T-cell (primary cell): ENCODE results near the gene FBXO11. TPM values are rescaled to one million over a fixed set of nuclear protein-coding genes. Genes with fewer than 3 reads are reported as not detected.
A peak's percentile ranks its signal among the peaks of the same experiment; 100 is the strongest.

Source experiments
- ATAC-seq, 4 experiments: fragments of 200-7000 bp in 3 of 4; fragments of 150-1000 bp in 1 of 4; cut with Tn5 transposase; replicated peaks in 1 of 4; 1 replicate in 3 of 4; 2 replicates in 1 of 4; pipeline ENCODE4 v1.10.0; 2021; ENCODE audit warnings: moderate library complexity in 3 of 4, mild to moderate bottlenecking in 2 of 4, moderate number of reproducible peaks in 1 of 4
- CTCF ChIA-PET, 2 donors: fragments of 300-600 bp; sonication (Branson Sonifier 250); formaldehyde crosslinking; loops; one replicate each; lab custom pipeline; 2022; ENCODE audit warnings: antibody characterized with exemption in 2 of 2; lab: Charles Lee
- POLR2A ChIA-PET, 2 donors: fragments of 300-600 bp; sonication (Branson Sonifier 250); formaldehyde crosslinking; loops; one replicate each; lab custom pipeline; 2022; ENCODE audit warnings: antibody characterized with exemption in 2 of 2; lab: Charles Lee
- DNase-seq, 35 experiments: peaks; one replicate each; pipeline versions ENCODE4 v3.0.0 to v3.0.0-alpha.2; 2013 to 2023
- H3K27ac ChIP-seq: one replicate; pipeline ENCODE4 v1.5.1; 2013; ENCODE audit warnings: low read length
- H3K27me3 ChIP-seq, 2 experiments: replicated peaks in 1 of 2; 1 replicate in 1 of 2; 2 replicates in 1 of 2; pipeline versions ENCODE4 v1.6.1 to v1.7.0; 2013; ENCODE audit warnings: low read length in 1 of 2, mixed read lengths in 1 of 2; ENCODE audit not compliant: control insufficient read depth in 2 of 2, insufficient read depth in 2 of 2; ENCODE audit errors: extremely low read depth in 1 of 2
- H3K36me3 ChIP-seq, 2 donors: 1 replicate in 1 of 2; 2 replicates in 1 of 2; pipeline versions ENCODE4 v1.6.1 to v1.7.0; 2013; ENCODE audit warnings: low read length in 1 of 2; ENCODE audit not compliant: control insufficient read depth in 2 of 2, insufficient read depth in 1 of 2; ENCODE audit errors: extremely low read depth in 1 of 2
- H3K4me1 ChIP-seq, 2 experiments: 1 replicate in 1 of 2; 2 replicates in 1 of 2; pipeline versions ENCODE4 v1.6.1 to v1.7.0; 2013; ENCODE audit warnings: low read length in 2 of 2, mixed read lengths in 1 of 2; ENCODE audit not compliant: insufficient read depth in 2 of 2, control insufficient read depth in 1 of 2; ENCODE audit errors: extremely low read depth in 1 of 2
- H3K4me3 ChIP-seq, 2 donors: 1 replicate in 1 of 2; 2 replicates in 1 of 2; pipeline versions ENCODE4 v1.5.1 to v1.7.0; 2013; ENCODE audit warnings: mild to moderate bottlenecking in 2 of 2, low read length in 1 of 2, moderate library complexity in 1 of 2; ENCODE audit not compliant: control insufficient read depth in 1 of 2; ENCODE audit errors: extremely low read depth in 1 of 2
- H3K9me3 ChIP-seq: 2 replicates; pipeline ENCODE4 v1.7.0; 2013
- H3K27ac Mint-ChIP-seq, 2 donors: one replicate each; pipeline ENCODE4 v1.8.0; 2020 to 2021; ENCODE audit warnings: mild to moderate bottlenecking in 2 of 2, mixed read lengths in 2 of 2
- H3K27me3 Mint-ChIP-seq, 2 donors: one replicate each; pipeline ENCODE4 v1.8.0; 2021 to 2022; ENCODE audit warnings: mixed read lengths in 2 of 2
- H3K36me3 Mint-ChIP-seq: one replicate; pipeline ENCODE4 v1.8.0; 2021; ENCODE audit warnings: mixed read lengths
- H3K4me1 Mint-ChIP-seq, 3 donors: one replicate each; pipeline ENCODE4 v1.8.0; 2020 to 2022; ENCODE audit warnings: mixed read lengths in 3 of 3, mild to moderate bottlenecking in 1 of 3
- H3K4me3 Mint-ChIP-seq, 3 donors: one replicate each; pipeline ENCODE4 v1.8.0; 2020 to 2022; ENCODE audit warnings: mild to moderate bottlenecking in 3 of 3, mixed read lengths in 3 of 3, moderate library complexity in 3 of 3
- H3K9me3 Mint-ChIP-seq, 3 donors: one replicate each; pipeline ENCODE4 v1.8.0; 2020 to 2022; ENCODE audit warnings: mixed read lengths in 3 of 3
- WGBS: methylation state at CpG from one replicate; pipeline ENCODE4 v1.1.5; 2013; ENCODE audit warnings: missing lambda C conversion rate; ENCODE audit not compliant: insufficient coverage; 5-methylcytosine and 5-hydroxymethylcytosine counted together
- total RNA-seq, 35 experiments: library from RNA in 6 of 35; stranded (reverse) in 6 of 35; fragments of 120-200 nt in 1 of 35; gene quantifications; one replicate each; pipeline versions ENCODE4 v1.2.1 to v1.2.4 and lab custom pipeline; 2013 to 2026

The FBXO11 gene
- total RNA-seq, 5 donors from 2014 or later (not counting 1 experiment from before 2014, with no cell fraction given), result 70.2 to 90.0 (median 74.6) TPM

- no peaks in the 10 kb centered on the region for H3K27me3 ChIP-seq
- no peaks in the 10 kb centered on the region for H3K27me3 Mint-ChIP-seq
- peaks cover 6 to 56% of the 10 kb centered on the region in 2 donors for H3K36me3 ChIP-seq
- H3K27ac Mint-ChIP-seq, result peak overlapping the region in 1 of 2 donors; percentile 16
- H3K27ac ChIP-seq, result no peak overlapping the region
- ATAC-seq, result no peak
- CTCF ChIA-PET, result no interaction called here
- POLR2A ChIA-PET, result no interaction called here
- H3K9me3 ChIP-seq, result no peaks in the 10 kb centered on the region
- H3K4me3 ChIP-seq, result no peak overlapping the region
- peaks cover 0 to 20% (median 6%) of the 10 kb centered on the region in 3 donors for H3K4me1 Mint-ChIP-seq
- no peaks in the 10 kb centered on the region for H3K9me3 Mint-ChIP-seq
- H3K4me3 Mint-ChIP-seq, result no peak overlapping the region
- H3K36me3 Mint-ChIP-seq, result peaks cover 65% of the 10 kb centered on the region
- WGBS, result no CpG with 5 or more reads among the region's 2 CpGs
- no peaks in the 10 kb centered on the region for H3K4me1 ChIP-seq
- DNase-seq, result no peak
Observed at GRCh38 chr2:47809903-47810302, 96.4 kb downstream of the FBXO11 start.

- DNase-seq, result no peak
- Mint-ChIP-seq H3K27me3 (no peaks in the 10 kb centered on the region), H3K36me3 (peaks cover 68% of the 10 kb centered on the region), H3K4me1 (peaks cover 0 to 20% (median 4%) of the 10 kb centered on the region in 3 donors), H3K4me3 (no peak overlapping the region), H3K27ac (peak overlapping the region in 1 of 2 donors; percentile 77), H3K9me3 (peaks cover 0 to 6% (median 2%) of the 10 kb centered on the region in 3 donors)
- H3K27me3 ChIP-seq, result no peaks in the 10 kb centered on the region
- H3K9me3 ChIP-seq, result no peaks in the 10 kb centered on the region
- H3K27ac ChIP-seq, result no peak overlapping the region
- H3K4me1 ChIP-seq, result no peaks in the 10 kb centered on the region
- H3K4me3 ChIP-seq, result no peak overlapping the region
- peaks cover 10 to 59% of the 10 kb centered on the region in 2 donors for H3K36me3 ChIP-seq
- POLR2A ChIA-PET, result no interaction called here
- CTCF ChIA-PET, result no interaction called here
- no peak for ATAC-seq
- no CpG with 5 or more reads among the region's 4 CpGs for WGBS
Observed at GRCh38 chr2:47808614-47809013, 97.7 kb downstream of the FBXO11 start.

GRCh38 chr2:47805850-47806249 lies 100.4 kb downstream of the FBXO11 start:
- POLR2A ChIA-PET, result no interaction called here
- Histone ChIP-seq H3K9me3 (peaks cover 4% of the 10 kb centered on the region), H3K27me3 (no peaks in the 10 kb centered on the region), H3K27ac (no peak overlapping the region), H3K36me3 (peaks cover 22 to 75% of the 10 kb centered on the region in 2 donors), H3K4me3 (no peak overlapping the region), H3K4me1 (no peaks in the 10 kb centered on the region)
- H3K36me3 Mint-ChIP-seq, result peaks cover 63% of the 10 kb centered on the region
- H3K4me1 Mint-ChIP-seq, result peaks cover 0 to 2% (median 0%) of the 10 kb centered on the region in 3 donors
- H3K4me3 Mint-ChIP-seq, result no peak overlapping the region
- no CpG with 5 or more reads among the region's 6 CpGs for WGBS
- H3K27me3 Mint-ChIP-seq, result no peaks in the 10 kb centered on the region
- no peak for DNase-seq
- H3K9me3 Mint-ChIP-seq, result peaks cover 0 to 13% (median 9%) of the 10 kb centered on the region in 3 donors
- no peak overlapping the region for H3K27ac Mint-ChIP-seq
- ATAC-seq, result no peak
- CTCF ChIA-PET, result interaction anchor here in 1 of 2 donors (0.9 kb wide), 1 partner anchor 22 kb away, joined by 3 read pairs; no protein-coding TSS in a partner anchor

GRCh38 chr2:47803770-47804169 lies 102.5 kb downstream of the FBXO11 start:
- Histone ChIP-seq H3K27me3 (no peaks in the 10 kb centered on the region), H3K36me3 (peaks cover 22 to 93% of the 10 kb centered on the region in 2 donors), H3K27ac (no peak overlapping the region), H3K9me3 (peaks cover 4% of the 10 kb centered on the region), H3K4me3 (no peak overlapping the region), H3K4me1 (no peaks in the 10 kb centered on the region)
- Mint-ChIP-seq H3K4me3 (no peak overlapping the region), H3K27ac (peak overlapping the region in 1 of 2 donors; percentile 48), H3K36me3 (peaks cover 78% of the 10 kb centered on the region), H3K4me1 (no peaks in the 10 kb centered on the region), H3K27me3 (no peaks in the 10 kb centered on the region), H3K9me3 (peaks cover 0 to 13% (median 9%) of the 10 kb centered on the region in 3 donors)
- ChIA-PET CTCF (interaction anchor here (0.5 to 0.9 kb wide), 3 partner anchors 9 to 468 kb away, joined by 3 to 8 read pairs (median 3); no protein-coding TSS in a partner anchor), POLR2A (interaction anchor here in 1 of 2 donors (0.5 to 0.6 kb wide), 2 partner anchors 406 to 459 kb away, joined by 3 to 15 read pairs; no protein-coding TSS in a partner anchor)
- 67% methylated on average over 1 of the region's 1 CpG for WGBS
- ATAC-seq (no peak), DNase-seq (no peak)

- H3K36me3 Mint-ChIP-seq, result peaks cover 81% of the 10 kb centered on the region
- H3K4me1 ChIP-seq, result no peaks in the 10 kb centered on the region
- ChIA-PET CTCF (interaction anchor here (0.8 to 0.9 kb wide), 2 partner anchors 9 to 56 kb away, joined by 3 read pairs; no protein-coding TSS in a partner anchor), POLR2A (interaction anchor here in 1 of 2 donors (0.5 to 0.6 kb wide), 2 partner anchors 406 to 459 kb away, joined by 3 to 15 read pairs; no protein-coding TSS in a partner anchor)
- H3K27ac ChIP-seq, result no peak overlapping the region
- H3K27me3 Mint-ChIP-seq, result no peaks in the 10 kb centered on the region
- H3K4me1 Mint-ChIP-seq, result no peaks in the 10 kb centered on the region
- peaks cover 4% of the 10 kb centered on the region for H3K9me3 ChIP-seq
- no peak for DNase-seq
- H3K9me3 Mint-ChIP-seq, result peaks cover 0 to 13% (median 9%) of the 10 kb centered on the region in 3 donors
- no peak for ATAC-seq
- WGBS, result no CpG with 5 or more reads among the region's 7 CpGs
- no peaks in the 10 kb centered on the region for H3K27me3 ChIP-seq
- H3K27ac Mint-ChIP-seq, result no peak overlapping the region
- H3K36me3 ChIP-seq, result peaks cover 22 to 93% of the 10 kb centered on the region in 2 donors
- no peak overlapping the region for H3K4me3 Mint-ChIP-seq
- H3K4me3 ChIP-seq, result no peak overlapping the region
Observed at GRCh38 chr2:47803363-47803762, 102.9 kb downstream of the FBXO11 start.

GRCh38 chr2:47801118-47801517 lies 105.2 kb downstream of the FBXO11 start:
- no peaks in the 10 kb centered on the region for H3K4me1 Mint-ChIP-seq
- no peak overlapping the region for H3K27ac Mint-ChIP-seq
- peak in 1 of 4 experiments; percentile 10 for ATAC-seq
- Histone ChIP-seq H3K9me3 (peaks cover 4% of the 10 kb centered on the region), H3K4me1 (no peaks in the 10 kb centered on the region), H3K4me3 (no peak overlapping the region), H3K27ac (no peak overlapping the region), H3K36me3 (peaks cover 26 to 90% of the 10 kb centered on the region in 2 donors), H3K27me3 (no peaks in the 10 kb centered on the region)
- DNase-seq, result no peak
- H3K36me3 Mint-ChIP-seq, result peaks cover 82% of the 10 kb centered on the region
- no CpG with 5 or more reads among the region's 3 CpGs for WGBS
- POLR2A ChIA-PET, result no interaction called here
- no peaks in the 10 kb centered on the region for H3K27me3 Mint-ChIP-seq
- peaks cover 0 to 13% (median 9%) of the 10 kb centered on the region in 3 donors for H3K9me3 Mint-ChIP-seq
- CTCF ChIA-PET, result no interaction called here
- H3K4me3 Mint-ChIP-seq, result no peak overlapping the region
